ENCODE data around the gene FAM83G.

Gene FAM83G

GRCh38 chr17:18988546-18989173 lies 15.9 kb downstream of the FAM83G start:
- no peak for DNase-seq (ENCODE audit: low read depth in 3 of 3)

GRCh38 chr17:18987862-18988545 lies 16.6 kb downstream of the FAM83G start:
- no peak for DNase-seq (ENCODE audit: low read depth in 3 of 3)

- DNase-seq (ENCODE audit: low read depth in 3 of 3) = no peak
These were observed 17.3 kb downstream of the FAM83G start for GRCh38 chr17:18987230-18987610.

DNA sequence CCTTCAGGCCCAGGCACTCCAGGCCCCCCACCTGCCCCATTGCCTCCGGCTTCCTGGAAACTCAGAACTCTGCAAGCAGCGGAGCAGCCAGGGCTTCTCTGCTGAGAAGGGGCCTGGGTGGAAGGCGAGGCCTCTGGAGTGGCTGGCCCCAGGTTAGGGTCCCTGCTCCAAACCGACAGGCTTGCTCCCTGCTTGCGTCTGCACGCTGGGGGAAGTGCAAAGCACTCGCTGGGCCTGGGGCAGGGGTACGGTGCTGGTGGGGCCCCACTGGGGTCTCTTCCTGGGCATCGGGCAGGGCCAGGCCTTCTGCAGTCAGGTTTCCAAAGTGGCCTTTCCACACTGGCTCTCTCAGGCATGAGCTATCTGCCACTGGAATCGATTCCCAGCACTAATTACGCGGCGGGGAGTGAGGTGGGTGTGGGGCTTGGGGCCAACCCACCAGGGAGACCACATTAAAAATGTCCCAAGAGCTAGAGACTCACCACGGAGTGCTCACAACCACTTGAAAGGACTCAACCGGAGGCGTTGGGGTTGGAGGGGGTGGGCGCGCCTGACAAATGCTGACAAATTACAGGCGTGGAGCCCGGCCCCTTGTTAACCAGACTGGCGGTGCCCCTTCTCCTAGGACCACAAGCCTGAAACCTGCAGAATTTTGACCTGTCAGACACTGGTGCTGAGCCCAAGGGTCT lies 17.9 kb downstream of the FAM83G start:
- no peak for DNase-seq (ENCODE audit: low read depth in 3 of 3)

- DNase-seq (ENCODE audit: low read depth in 3 of 3) = no peak
These were observed 19.1 kb downstream of the FAM83G start for GRCh38 chr17:18985475-18985874.

- no peak for DNase-seq (ENCODE audit: low read depth in 3 of 3)
These were observed 20.1 kb downstream of the FAM83G start for GRCh38 chr17:18984273-18985114.

DNA sequence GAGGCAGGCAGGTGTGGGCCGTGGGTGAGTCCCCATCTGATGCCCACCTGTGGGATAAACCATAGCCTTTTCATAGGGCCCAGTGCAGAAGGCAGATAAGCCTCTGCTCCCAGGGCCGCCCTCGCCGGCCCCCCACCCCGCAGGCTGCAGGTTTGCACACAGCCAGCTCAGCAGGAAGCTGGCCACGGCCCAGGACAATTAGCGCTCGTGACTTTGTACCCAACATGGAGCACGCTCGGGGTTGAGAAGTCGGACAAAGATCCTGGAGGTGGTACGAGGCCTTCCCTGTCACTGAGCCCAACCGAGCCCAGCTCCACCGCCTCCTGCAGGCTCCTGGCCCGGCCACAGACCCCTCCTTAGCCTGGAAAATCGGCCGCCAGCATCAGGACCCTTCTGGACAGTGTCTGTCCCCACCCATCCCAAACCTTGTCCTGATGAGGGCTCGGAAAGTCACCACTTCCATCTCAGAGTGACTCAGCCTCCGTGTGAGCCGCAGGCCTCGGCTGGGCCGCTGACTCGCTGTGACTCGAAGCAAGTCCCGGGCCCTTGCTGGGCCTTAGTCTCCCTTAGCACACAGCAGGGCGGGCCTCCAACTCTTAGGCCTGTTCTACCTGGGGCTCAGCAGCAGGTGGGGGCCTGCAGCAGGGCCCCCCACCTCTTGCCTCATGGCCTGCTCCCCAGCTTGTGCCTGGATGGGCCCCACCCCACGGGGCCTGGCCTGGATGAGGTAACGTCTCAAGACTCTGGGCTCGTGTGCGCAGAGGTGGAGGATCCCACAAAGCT lies 22.7 kb downstream of the FAM83G start:
- DNase-seq (ENCODE audit: low read depth in 3 of 3) = no peak

GRCh38 chr17:18981335-18981641 lies 23.3 kb downstream of the FAM83G start:
- no peak for DNase-seq (ENCODE audit: low read depth in 3 of 3)

- no peak for DNase-seq (ENCODE audit: low read depth in 3 of 3)
These were observed 23.8 kb downstream of the FAM83G start for GRCh38 chr17:18980682-18981334.

GRCh38 chr17:18978655-18979054 lies 25.9 kb downstream of the FAM83G start:
- DNase-seq (ENCODE audit: low read depth in 3 of 3) = no peak

GRCh38 chr17:18978050-18978449 lies 26.5 kb downstream of the FAM83G start:
- no peak for DNase-seq (ENCODE audit: low read depth in 3 of 3)

DNA sequence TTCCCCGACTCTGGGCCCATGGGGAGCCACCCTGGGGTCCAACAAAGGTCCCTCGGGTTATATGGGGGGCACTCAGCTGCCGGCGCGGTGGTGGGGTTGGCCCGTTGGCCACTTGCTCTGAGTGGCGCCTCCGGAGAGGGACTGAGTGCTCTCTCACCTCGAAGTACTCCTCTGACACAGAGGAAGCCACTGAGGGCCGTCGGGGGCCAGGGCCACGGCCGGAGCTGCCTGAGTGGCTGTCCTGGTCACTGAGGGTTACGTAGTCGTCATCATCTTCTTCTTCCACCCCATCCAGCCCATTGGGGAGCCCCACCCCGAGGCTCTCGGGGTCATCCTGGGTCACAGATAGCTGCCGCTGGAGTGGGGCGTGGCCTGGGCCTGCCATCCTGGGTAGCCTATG lies 26.9 kb downstream of the FAM83G start:
- DNase-seq (ENCODE audit: low read depth in 3 of 3) = no peak

GRCh38 chr17:18977021-18977420 lies 27.5 kb downstream of the FAM83G start:
- no peak for DNase-seq (ENCODE audit: low read depth in 3 of 3)

GRCh38 chr17:18976201-18976600 lies 28.4 kb downstream of the FAM83G start:
- no peak for DNase-seq (ENCODE audit: low read depth in 3 of 3)

- no peak for DNase-seq (ENCODE audit: low read depth in 3 of 3)
These were observed 29.0 kb downstream of the FAM83G start for GRCh38 chr17:18975597-18975996.

DNA sequence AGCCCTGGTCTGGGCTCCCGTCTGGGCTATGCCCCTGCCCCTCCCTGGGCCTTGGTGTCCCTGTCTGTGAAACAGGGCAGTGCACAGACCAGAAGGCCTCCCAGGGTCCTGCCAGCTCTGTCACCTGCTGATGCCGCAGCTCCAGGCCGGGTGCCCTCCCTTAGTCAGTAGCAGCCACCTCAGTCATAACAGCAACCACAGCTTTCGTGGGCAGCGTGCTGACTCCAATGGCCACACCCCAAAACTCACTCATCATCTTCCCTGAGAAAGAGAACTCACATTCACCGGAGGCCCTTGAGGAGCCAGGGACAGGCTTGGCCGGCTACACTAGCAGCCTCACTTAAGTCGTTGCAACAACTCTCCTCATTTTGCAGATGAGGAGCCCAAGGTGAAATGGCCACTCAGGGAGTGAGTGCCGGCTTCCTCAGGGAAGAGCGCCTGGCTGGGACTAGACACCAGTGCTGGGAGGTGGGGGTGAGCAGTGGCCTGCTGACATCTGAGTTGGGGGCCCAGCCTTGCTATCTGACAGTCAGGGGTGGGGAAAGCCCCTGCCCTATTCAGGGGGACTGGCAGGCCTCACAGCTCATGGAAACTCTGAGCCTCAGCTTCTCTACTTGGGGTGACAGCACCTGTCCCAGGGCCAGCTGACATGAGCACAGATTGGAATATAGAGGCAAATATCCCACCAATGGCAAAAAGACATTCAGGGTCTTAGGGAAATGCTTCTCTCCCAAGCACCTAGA lies 30.0 kb downstream of the FAM83G start:
- DNase-seq (ENCODE audit: low read depth in 3 of 3) = no peak

- no peak for DNase-seq (ENCODE audit: low read depth in 3 of 3)
These were observed 32.8 kb downstream of the FAM83G start for GRCh38 chr17:18971801-18972200.

DNA sequence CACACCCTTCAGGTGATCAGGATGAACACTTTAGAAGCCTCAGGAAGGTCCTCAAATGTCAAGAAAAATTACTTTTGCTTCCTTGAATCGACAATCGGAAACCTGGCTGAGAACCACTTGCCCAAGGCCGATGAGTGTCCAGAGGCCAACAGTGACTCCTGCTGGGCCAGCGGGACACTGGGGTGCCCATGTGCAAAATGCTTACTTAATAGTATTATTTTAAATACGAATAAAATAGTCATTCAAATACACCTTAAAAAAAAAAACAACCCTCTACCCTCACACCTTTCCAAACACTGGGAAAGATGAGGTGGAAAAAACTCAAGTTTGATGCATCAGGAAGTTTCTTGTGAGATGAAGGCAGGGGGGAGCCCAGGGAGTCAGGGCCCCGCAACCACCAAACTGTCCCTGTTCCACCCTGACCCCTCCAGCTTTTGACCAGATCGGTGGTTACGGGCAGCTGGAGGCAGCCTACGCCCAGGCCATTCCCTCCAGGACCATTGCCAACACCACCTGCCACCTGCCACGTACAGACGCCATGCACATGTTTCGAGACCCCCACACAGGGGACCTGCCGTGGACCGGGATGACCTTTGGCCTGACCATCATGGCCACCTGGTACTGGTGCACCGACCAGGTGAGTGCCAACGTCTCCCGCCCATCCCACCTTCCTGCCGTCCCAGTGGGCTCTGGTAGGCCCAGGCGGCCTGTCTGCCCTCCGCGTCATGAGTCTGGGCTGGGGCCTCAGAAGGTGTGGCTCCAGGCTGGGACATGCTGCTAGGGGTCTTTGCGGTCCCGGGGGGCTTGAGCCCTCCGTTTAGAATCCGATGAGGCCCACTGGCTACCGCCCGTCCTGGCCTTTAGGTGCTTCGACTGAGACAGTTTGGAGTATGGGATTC lies 33.7 kb downstream of the FAM83G start:
- no peak for DNase-seq (ENCODE audit: low read depth in 3 of 3)
